HCT116 (cell line): ENCODE results near the gene TNFSF11.

ENCODE experiments used
- CTCF ChIP-seq, 3 experiments: fragments of 200-600 bp in 1 of 3; sonication (generic) in 1 of 3; IDR thresholded peaks in 2 of 3; conservative IDR thresholded peaks in 1 of 3; 2 replicates each; pipeline ENCODE4 v1.5.1; 2012 to 2017; ENCODE audit warnings: low read depth in 2 of 3, low read length in 2 of 3, antibody characterized with exemption in 1 of 3, borderline replicate concordance in 1 of 3, control low read depth in 1 of 3, mild to moderate bottlenecking in 1 of 3, mixed read lengths in 1 of 3, mixed run types in 1 of 3, moderate library complexity in 1 of 3; ENCODE audit not compliant: insufficient read depth in 1 of 3
- EZH2 ChIP-seq: fragments of 200-600 bp; sonication (generic); IDR thresholded peaks from 2 replicates; pipeline ENCODE4 v1.6.1; 2017; ENCODE audit warnings: antibody characterized with exemption, mixed run types
- EZH2phosphoT487 ChIP-seq: fragments of 200-600 bp; IDR thresholded peaks from 2 replicates; pipeline ENCODE4 v1.6.1; 2018; ENCODE audit warnings: antibody characterized with exemption, borderline replicate concordance
- POLR2AphosphoS5 ChIP-seq: IDR thresholded peaks from 2 replicates; pipeline ENCODE4 v1.6.1; 2011; ENCODE audit warnings: mild to moderate bottlenecking, low read depth, low read length, moderate library complexity
- RAD21 ChIP-seq: IDR thresholded peaks from 2 replicates; pipeline ENCODE4 v1.6.1; 2012; ENCODE audit warnings: low read depth, mild to moderate bottlenecking
- SIN3A ChIP-seq: IDR thresholded peaks from 2 replicates; pipeline ENCODE4 v1.6.1; 2012; ENCODE audit warnings: low read depth
- SP1 ChIP-seq: IDR thresholded peaks from 2 replicates; pipeline ENCODE4 v1.6.1; 2012; ENCODE audit warnings: low read depth
- SRF ChIP-seq: IDR thresholded peaks from 2 replicates; pipeline ENCODE4 v1.6.1; 2012; ENCODE audit warnings: low read depth
- TCF7L2 ChIP-seq: IDR thresholded peaks from 2 replicates; pipeline ENCODE4 v1.7.0; 2011; ENCODE audit warnings: borderline replicate concordance, inconsistent platforms; ENCODE audit not compliant: insufficient read depth, insufficient read length; ENCODE audit errors: extremely low read depth
- YY1 ChIP-seq: IDR thresholded peaks from 2 replicates; pipeline ENCODE4 v1.6.1; 2011; ENCODE audit warnings: low read length, low read depth, moderate library complexity, mild to moderate bottlenecking; ENCODE audit not compliant: insufficient replicate concordance; ENCODE audit errors: extremely low read depth
- ZNF274 ChIP-seq: fragments of 200-500 bp; sonication (Bioruptor generic); IDR thresholded peaks from 2 replicates; pipeline ENCODE4 v1.6.1; 2014; ENCODE audit warnings: mild to moderate bottlenecking, low read depth, low read length, inconsistent platforms
- TF ChIP-seq, protein P1 (sequence below): IDR thresholded peaks from 2 replicates; pipeline ENCODE4 v1.6.1; 2011; ENCODE audit warnings: mild to moderate bottlenecking, low read length, moderate library complexity; ENCODE audit not compliant: insufficient replicate concordance; ENCODE audit errors: extremely low read depth
- TF ChIP-seq, protein P2 (sequence below): IDR thresholded peaks from 2 replicates; pipeline ENCODE4 v1.6.1; 2012

DNA sequence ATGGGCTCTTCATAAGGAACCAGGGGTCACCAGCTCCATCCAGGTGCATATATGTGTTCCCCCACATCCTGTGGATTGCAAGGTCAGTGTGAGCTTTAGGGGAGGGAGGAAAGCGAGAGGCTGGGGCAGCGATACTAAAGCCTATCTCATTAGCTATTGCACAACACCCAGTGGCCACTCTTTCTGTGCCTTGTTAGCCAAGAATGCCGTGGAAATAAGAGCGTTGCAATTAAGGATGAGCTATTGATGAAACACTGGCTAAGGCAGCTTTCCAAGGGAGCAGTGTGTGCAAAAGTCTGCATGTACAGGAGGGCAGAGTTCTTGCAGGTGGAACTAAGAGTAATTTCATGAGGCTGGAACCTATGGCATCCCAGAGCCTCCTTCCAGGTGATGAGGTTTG is 17.6 kb downstream of the TNFSF11 start:
- TF ChIP-seq EZH2 = no peak
- TF ChIP-seq SP1 = no peak
- TF ChIP-seq POLR2AphosphoS5 = no peak
- no peak for TF ChIP-seq CTCF (IDR thresholded peaks at IDR 0.05 in 2 of 3, conservative IDR thresholded peaks at IDR 0.05 in 1 of 3; ENCODE audit: borderline replicate concordance in 1 of 3, insufficient read depth in 1 of 3, low read depth in 2 of 3, low read length in 2 of 3)
- TF ChIP-seq, protein P1, sequence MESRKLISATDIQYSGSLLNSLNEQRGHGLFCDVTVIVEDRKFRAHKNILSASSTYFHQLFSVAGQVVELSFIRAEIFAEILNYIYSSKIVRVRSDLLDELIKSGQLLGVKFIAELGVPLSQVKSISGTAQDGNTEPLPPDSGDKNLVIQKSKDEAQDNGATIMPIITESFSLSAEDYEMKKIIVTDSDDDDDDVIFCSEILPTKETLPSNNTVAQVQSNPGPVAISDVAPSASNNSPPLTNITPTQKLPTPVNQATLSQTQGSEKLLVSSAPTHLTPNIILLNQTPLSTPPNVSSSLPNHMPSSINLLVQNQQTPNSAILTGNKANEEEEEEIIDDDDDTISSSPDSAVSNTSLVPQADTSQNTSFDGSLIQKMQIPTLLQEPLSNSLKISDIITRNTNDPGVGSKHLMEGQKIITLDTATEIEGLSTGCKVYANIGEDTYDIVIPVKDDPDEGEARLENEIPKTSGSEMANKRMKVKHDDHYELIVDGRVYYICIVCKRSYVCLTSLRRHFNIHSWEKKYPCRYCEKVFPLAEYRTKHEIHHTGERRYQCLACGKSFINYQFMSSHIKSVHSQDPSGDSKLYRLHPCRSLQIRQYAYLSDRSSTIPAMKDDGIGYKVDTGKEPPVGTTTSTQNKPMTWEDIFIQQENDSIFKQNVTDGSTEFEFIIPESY = no peak
- no peak for TF ChIP-seq EZH2phosphoT487
- TF ChIP-seq YY1 = no peak
- TF ChIP-seq RAD21 = no peak
- TF ChIP-seq SRF = no peak
- no peak for TF ChIP-seq ZNF274
- TF ChIP-seq SIN3A = no peak
- no peak for TF ChIP-seq TCF7L2
- TF ChIP-seq, protein P2, sequence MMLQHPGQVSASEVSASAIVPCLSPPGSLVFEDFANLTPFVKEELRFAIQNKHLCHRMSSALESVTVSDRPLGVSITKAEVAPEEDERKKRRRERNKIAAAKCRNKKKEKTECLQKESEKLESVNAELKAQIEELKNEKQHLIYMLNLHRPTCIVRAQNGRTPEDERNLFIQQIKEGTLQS = no peak
